ENCODE results near the gene SPART.

DNA sequence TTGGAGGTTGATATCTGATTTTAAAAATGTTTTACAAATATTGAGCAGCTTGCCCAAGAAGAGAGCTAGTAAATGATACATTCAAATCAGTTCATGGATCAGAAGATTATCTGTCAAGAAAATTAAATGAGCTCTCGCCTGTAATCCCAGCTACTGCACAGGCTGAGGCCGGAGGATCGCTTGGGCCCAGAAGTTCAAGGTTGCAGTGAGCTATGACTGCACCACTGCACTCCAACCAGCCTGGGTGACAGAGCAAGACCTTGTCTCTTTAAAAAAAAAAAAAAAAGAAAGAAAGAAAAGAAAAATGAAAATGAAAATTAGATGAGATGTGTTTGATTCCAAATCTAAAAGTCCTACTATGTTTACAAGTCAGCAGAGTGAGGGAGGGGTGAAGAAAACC is 2.4 kb downstream of the SPART start:
- TF ChIP-seq CTCF (conservative IDR thresholded peaks at IDR 0.05 in 1 of 2, IDR thresholded peaks at IDR 0.05 in 1 of 2; ENCODE audit: low read depth in 1 of 2, low read length in 2 of 2) = no peak
- no peak for TF ChIP-seq EZH2 (IDR thresholded peaks at IDR 0.05; ENCODE audit: low read length, missing control alignments)
